ENCODE data around the gene XRCC4.

GRCh38 chr5:83368835-83369234, 291.5 kb downstream of the XRCC4 start:
- TF ChIP-seq POLR2AphosphoS5 (IDR thresholded peaks at IDR 0.05) (no peak), CTCF (IDR thresholded peaks at IDR 0.05) (no peak)

All from breast epithelium (tissue), 3 donors.